CD4-positive, CD25-positive, alpha-beta regulatory T cell (primary cell): ENCODE results near the gene CFAP210. TPM values are rescaled to one million over a fixed set of nuclear protein-coding genes. Genes with fewer than 3 reads are reported as not detected.
"Not testable (repeated sequence)": the region's sequence is repeated elsewhere in the genome, so short reads cannot be mapped to it uniquely, and the experiment has no call there.

ENCODE experiments used
- ATAC-seq, 2 donors: fragments of 150-1000 bp; cut with Tn5 transposase; one replicate each; pipeline ENCODE4 v1.10.0; 2021; ENCODE audit warnings: low read depth in 2 of 2, moderate number of reproducible peaks in 2 of 2, moderate library complexity in 1 of 2
- DNase-seq, 3 donors: peaks; one replicate each; pipeline versions ENCODE4 v3.0.0 to v3.0.0-alpha.2; 2012 to 2022; ENCODE audit warnings: mixed read lengths in 1 of 3
- H3K27ac ChIP-seq: one replicate; pipeline ENCODE4 v1.7.0; 2013; ENCODE audit warnings: mild to moderate bottlenecking, low read length; ENCODE audit not compliant: insufficient read depth, poor library complexity, severe bottlenecking
- H3K27me3 ChIP-seq: one replicate; pipeline ENCODE4 v1.7.0; 2013; ENCODE audit warnings: low read length; ENCODE audit not compliant: control insufficient read depth, insufficient read depth
- H3K36me3 ChIP-seq: one replicate; pipeline ENCODE4 v1.7.0; 2013; ENCODE audit warnings: mild to moderate bottlenecking, low read length, moderate library complexity; ENCODE audit not compliant: control insufficient read depth, insufficient read depth
- H3K4me1 ChIP-seq: 2 replicates; pipeline ENCODE4 v1.7.0; 2013; ENCODE audit warnings: mild to moderate bottlenecking, low read length; ENCODE audit not compliant: insufficient read depth, control insufficient read depth, poor library complexity, severe bottlenecking
- H3K4me3 ChIP-seq: one replicate; pipeline ENCODE4 v1.7.0; 2013; ENCODE audit warnings: low read depth, mild to moderate bottlenecking, low read length, moderate library complexity
- H3K9me3 ChIP-seq, 2 experiments: 1 replicate in 1 of 2; 2 replicates in 1 of 2; pipeline ENCODE4 v1.7.0; 2013; ENCODE audit warnings: low read length in 2 of 2, mild to moderate bottlenecking in 1 of 2, moderate library complexity in 1 of 2; ENCODE audit not compliant: control insufficient read depth in 2 of 2
- H3K27ac Mint-ChIP-seq, 3 donors: one replicate each; pipeline ENCODE4 v1.8.0; 2020 to 2022; ENCODE audit warnings: mild to moderate bottlenecking in 3 of 3, mixed read lengths in 3 of 3, moderate library complexity in 2 of 3
- H3K27me3 Mint-ChIP-seq: one replicate; pipeline ENCODE4 v1.8.0; 2022; ENCODE audit warnings: mild to moderate bottlenecking, mixed read lengths
- H3K36me3 Mint-ChIP-seq: one replicate; pipeline ENCODE4 v1.8.0; 2020; ENCODE audit warnings: mixed read lengths
- H3K4me1 Mint-ChIP-seq, 4 donors: one replicate each; pipeline ENCODE4 v1.8.0; 2020 to 2022; ENCODE audit warnings: mixed read lengths in 4 of 4, mild to moderate bottlenecking in 1 of 4
- H3K4me3 Mint-ChIP-seq, 4 donors: one replicate each; pipeline ENCODE4 v1.8.0; 2020 to 2022; ENCODE audit warnings: mild to moderate bottlenecking in 4 of 4, mixed read lengths in 4 of 4, moderate library complexity in 3 of 4
- H3K9me3 Mint-ChIP-seq, 7 donors: one replicate each; pipeline ENCODE4 v1.8.0; 2020 to 2022; ENCODE audit warnings: mixed read lengths in 7 of 7, mild to moderate bottlenecking in 3 of 7, moderate library complexity in 2 of 7
- polyA plus RNA-seq, 4 donors: library from polyadenylated mRNA; unstranded; fragments of 300-500 nt; fragmentation: Illumina TruSeq; gene quantifications; one replicate each; pipeline ENCODE4 v1.2.3, GENCODE V29; 2021
- total RNA-seq: library from RNA; stranded (reverse); gene quantifications from one replicate; pipeline ENCODE4 v1.2.3, GENCODE V29; 2022

CFAP210 gene
- total and polyA plus RNA-seq, 5 donors from 2014 or later: not detected

DNA sequence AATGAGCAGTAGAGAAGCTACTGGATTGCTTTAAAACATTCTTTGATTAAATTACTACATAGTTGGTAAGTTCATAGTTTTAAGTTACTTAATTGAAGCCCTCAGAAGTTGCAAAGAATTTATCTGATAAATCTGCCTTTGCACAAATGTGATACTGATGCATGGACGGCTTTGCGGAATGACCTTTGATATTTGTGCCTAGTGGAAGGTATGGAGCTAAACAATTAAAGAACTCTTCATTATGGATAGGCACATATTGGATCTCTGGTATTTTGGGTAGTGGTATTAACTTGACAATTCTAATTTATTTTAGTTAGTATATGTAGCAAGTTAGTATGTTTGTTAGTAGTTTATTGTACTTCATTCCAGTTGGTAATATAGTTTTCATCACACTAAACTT is 54.1 kb downstream of the CFAP210 start:
- H3K4me3 Mint-ChIP-seq: no peak overlapping the region
- H3K27ac ChIP-seq: no peak overlapping the region
- no peaks in the 10 kb centered on the region for H3K27me3 Mint-ChIP-seq
- no peak for ATAC-seq
- no peak overlapping the region for H3K4me3 ChIP-seq
- H3K27ac Mint-ChIP-seq: no peak overlapping the region
- peaks cover 0 to 3% (median 0%) of the 10 kb centered on the region in 7 donors for H3K9me3 Mint-ChIP-seq
- H3K9me3 ChIP-seq: no peaks in the 10 kb centered on the region
- H3K36me3 Mint-ChIP-seq: peaks cover 12% of the 10 kb centered on the region
- H3K4me1 ChIP-seq: no peaks in the 10 kb centered on the region
- H3K36me3 ChIP-seq: peaks cover 42% of the 10 kb centered on the region
- DNase-seq: no peak
- no peaks in the 10 kb centered on the region for H3K4me1 Mint-ChIP-seq
- no peaks in the 10 kb centered on the region for H3K27me3 ChIP-seq

DNA sequence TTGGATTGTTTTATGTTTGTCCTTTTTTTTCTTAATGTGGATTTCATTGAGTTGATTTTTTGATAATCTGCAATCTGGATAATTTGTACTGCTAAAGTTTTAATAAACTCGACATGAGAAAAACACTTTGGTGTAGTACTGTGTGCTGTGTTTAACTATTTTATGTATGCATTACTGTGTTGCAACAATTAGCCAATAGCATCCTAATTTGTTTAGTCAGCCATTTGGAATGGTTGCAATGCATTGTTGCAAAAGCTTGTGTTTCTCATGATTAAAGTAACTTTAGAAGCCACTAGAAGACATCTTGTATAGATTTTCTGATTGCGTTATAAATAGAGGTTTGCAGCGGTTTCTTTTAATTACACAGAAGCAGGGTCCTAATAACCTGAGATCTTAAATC is 56.6 kb downstream of the CFAP210 start:
- Histone ChIP-seq H3K27me3 (no peaks in the 10 kb centered on the region), H3K27ac (no peak overlapping the region), H3K9me3 (no peaks in the 10 kb centered on the region), H3K4me1 (no peaks in the 10 kb centered on the region), H3K4me3 (no peak overlapping the region), H3K36me3 (peaks cover 66% of the 10 kb centered on the region)
- Mint-ChIP-seq H3K27ac (no peak overlapping the region), H3K36me3 (peaks cover 20% of the 10 kb centered on the region), H3K27me3 (no peaks in the 10 kb centered on the region), H3K4me1 (no peaks in the 10 kb centered on the region), H3K4me3 (no peak overlapping the region), H3K9me3 (no peaks in the 10 kb centered on the region)
- ATAC-seq (no peak), DNase-seq (no peak)

DNA sequence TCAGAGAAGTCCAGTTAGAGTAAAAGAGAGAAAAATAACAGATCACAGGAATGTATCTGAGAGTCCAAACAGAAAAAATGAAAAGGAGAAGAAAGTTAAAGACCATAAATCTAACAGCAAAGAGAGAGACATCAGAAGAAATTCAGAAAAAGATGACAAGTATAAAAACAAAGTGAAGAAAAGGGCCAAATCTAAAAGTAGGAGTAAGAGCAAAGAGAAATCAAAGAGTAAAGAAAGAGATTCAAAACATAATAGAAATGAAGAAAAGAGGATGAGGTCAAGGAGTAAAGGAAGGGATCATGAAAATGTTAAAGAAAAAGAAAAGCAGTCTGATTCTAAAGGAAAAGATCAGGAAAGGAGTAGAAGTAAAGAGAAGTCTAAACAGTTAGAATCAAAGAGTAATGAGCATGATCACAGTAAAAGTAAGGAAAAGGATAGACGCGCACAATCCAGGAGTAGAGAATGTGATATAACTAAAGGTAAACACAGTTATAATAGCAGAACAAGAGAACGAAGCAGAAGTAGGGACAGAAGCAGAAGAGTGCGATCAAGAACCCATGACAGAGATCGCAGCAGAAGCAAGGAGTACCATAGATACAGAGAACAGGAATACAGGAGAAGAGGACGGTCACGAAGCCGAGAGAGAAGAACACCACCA is 57.6 kb downstream of the CFAP210 start:
- H3K27me3 Mint-ChIP-seq: no peaks in the 10 kb centered on the region
- no peak overlapping the region for H3K4me3 Mint-ChIP-seq
- ATAC-seq (no peak), DNase-seq (no peak)
- Histone ChIP-seq H3K27ac (no peak overlapping the region), H3K4me3 (no peak overlapping the region), H3K36me3 (peaks cover 74% of the 10 kb centered on the region), H3K9me3 (no peaks in the 10 kb centered on the region), H3K4me1 (no peaks in the 10 kb centered on the region), H3K27me3 (no peaks in the 10 kb centered on the region)
- H3K4me1 Mint-ChIP-seq: no peaks in the 10 kb centered on the region
- no peak overlapping the region for H3K27ac Mint-ChIP-seq
- no peaks in the 10 kb centered on the region for H3K9me3 Mint-ChIP-seq
- peaks cover 23% of the 10 kb centered on the region for H3K36me3 Mint-ChIP-seq

DNA sequence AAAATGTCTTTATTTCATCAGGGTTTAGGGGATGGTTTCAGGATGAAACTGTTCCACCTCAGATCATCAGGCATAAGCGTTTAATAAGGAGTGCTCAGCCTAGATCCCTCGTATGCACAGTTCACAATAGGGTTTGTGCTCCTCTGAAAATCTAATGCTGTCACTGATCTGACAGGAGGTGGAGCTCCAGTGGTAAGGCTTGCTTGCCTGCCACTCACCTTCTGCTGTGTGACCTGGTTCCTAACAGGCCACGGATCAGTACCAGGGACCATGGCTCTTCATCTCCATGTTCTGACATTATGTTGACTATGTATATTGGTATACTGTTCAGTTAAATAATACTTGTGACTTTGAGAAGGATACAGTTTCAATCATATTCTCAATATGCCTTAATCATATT is 68.4 kb downstream of the CFAP210 start:
- Histone ChIP-seq H3K9me3 (no peaks in the 10 kb centered on the region), H3K27ac (no peak overlapping the region), H3K4me3 (no peak overlapping the region), H3K27me3 (no peaks in the 10 kb centered on the region), H3K36me3 (peaks cover 63% of the 10 kb centered on the region), H3K4me1 (no peaks in the 10 kb centered on the region)
- Mint-ChIP-seq H3K9me3 (no peaks in the 10 kb centered on the region), H3K4me3 (no peak overlapping the region), H3K4me1 (peaks cover 0 to 16% (median 7%) of the 10 kb centered on the region in 4 donors), H3K27me3 (no peaks in the 10 kb centered on the region), H3K36me3 (peaks cover 32% of the 10 kb centered on the region), H3K27ac (no peak overlapping the region)
- DNase-seq (no peak), ATAC-seq (no peak)

DNA sequence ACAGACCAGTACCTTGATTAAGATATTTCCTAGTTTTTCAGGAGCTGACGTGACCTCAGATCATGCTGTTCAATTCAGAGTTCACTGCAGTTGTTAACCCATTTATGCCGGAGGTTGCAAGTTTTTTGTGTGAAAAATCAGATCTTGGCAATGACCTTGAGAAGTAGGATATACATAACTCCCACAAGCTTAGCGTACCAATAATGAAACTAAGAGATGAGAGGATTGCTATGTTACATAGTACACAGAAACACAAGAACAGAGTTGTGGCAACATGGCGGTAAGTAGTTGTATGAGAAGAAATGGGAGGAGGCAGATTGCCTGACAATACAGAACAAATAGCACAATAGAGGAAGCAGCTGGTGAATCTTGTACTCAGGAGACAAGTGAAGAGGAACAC is 71.0 kb downstream of the CFAP210 start:
- no peaks in the 10 kb centered on the region for H3K27me3 ChIP-seq
- H3K4me1 ChIP-seq: no peaks in the 10 kb centered on the region
- H3K9me3 ChIP-seq: no peaks in the 10 kb centered on the region
- H3K4me3 ChIP-seq: no peak overlapping the region
- H3K27ac Mint-ChIP-seq: no peak overlapping the region
- H3K4me1 Mint-ChIP-seq: peaks cover 9 to 26% (median 24%) of the 10 kb centered on the region in 4 donors
- H3K9me3 Mint-ChIP-seq: no peaks in the 10 kb centered on the region
- H3K36me3 Mint-ChIP-seq: peaks cover 55% of the 10 kb centered on the region
- ATAC-seq (no peak), DNase-seq (no peak)
- H3K4me3 Mint-ChIP-seq: no peak overlapping the region
- H3K27ac ChIP-seq: no peak overlapping the region
- no peaks in the 10 kb centered on the region for H3K27me3 Mint-ChIP-seq
- peaks cover 63% of the 10 kb centered on the region for H3K36me3 ChIP-seq

DNA sequence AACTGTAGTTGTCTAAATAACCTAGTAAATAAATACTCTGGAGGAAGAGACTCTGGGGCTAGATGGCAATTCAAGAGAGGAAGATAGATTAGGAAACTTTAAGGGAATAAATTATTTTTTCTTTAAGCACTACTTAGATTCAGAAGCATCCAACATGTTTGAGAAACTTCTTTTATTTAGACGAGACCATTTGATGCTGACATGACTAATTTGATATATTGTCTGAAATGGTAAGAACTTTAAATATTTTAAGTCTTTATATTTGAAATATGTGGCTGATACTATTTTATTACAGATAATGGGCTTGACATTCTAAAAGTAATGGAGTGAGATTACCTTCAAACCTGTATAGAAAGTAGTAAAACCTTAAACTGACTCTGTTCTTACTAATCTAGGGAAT is 73.7 kb downstream of the CFAP210 start:
- no peak for DNase-seq
- no peak for ATAC-seq
- Mint-ChIP-seq H3K36me3 (peaks cover 77% of the 10 kb centered on the region), H3K4me3 (no peak overlapping the region), H3K27ac (no peak overlapping the region), H3K9me3 (peaks cover 0 to 7% (median 2%) of the 10 kb centered on the region in 7 donors), H3K4me1 (peaks cover 18 to 46% (median 29%) of the 10 kb centered on the region in 4 donors), H3K27me3 (no peaks in the 10 kb centered on the region)
- Histone ChIP-seq H3K36me3 (peaks cover 71% of the 10 kb centered on the region), H3K4me1 (no peaks in the 10 kb centered on the region), H3K27me3 (no peaks in the 10 kb centered on the region), H3K27ac (no peak overlapping the region), H3K4me3 (no peak overlapping the region), H3K9me3 (no peaks in the 10 kb centered on the region)

DNA sequence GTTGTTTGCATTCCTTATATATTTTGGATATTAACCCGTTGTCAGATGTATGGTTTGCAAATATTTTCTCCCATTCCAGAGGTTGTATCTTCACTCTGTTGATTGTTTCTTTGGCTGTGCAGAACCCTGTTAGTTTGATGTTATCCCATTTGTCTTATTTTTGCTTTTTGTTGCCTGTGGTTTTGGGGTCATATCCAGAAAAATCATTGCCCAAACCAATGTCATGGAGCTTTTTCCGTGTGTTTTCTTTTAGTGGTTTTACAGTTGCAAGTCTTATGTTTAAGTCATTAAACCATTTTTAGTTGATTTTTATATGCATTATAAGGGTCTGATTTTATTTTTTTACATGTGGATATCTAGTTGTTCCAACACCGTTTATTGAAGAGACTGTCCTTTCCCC is 74.3 kb downstream of the CFAP210 start:
- Histone ChIP-seq H3K4me1 (no peaks in the 10 kb centered on the region), H3K4me3 (no peak overlapping the region), H3K36me3 (peaks cover 70% of the 10 kb centered on the region), H3K9me3 (no peaks in the 10 kb centered on the region), H3K27ac (no peak overlapping the region), H3K27me3 (no peaks in the 10 kb centered on the region)
- Mint-ChIP-seq H3K4me3 (no peak overlapping the region), H3K9me3 (peaks cover 0 to 7% (median 2%) of the 10 kb centered on the region in 7 donors), H3K4me1 (peaks cover 18 to 46% (median 29%) of the 10 kb centered on the region in 4 donors), H3K27ac (peak overlapping the region in 1 of 3 donors; percentile 89), H3K36me3 (peaks cover 77% of the 10 kb centered on the region), H3K27me3 (no peaks in the 10 kb centered on the region)
- no peak for DNase-seq
- no peak for ATAC-seq

DNA sequence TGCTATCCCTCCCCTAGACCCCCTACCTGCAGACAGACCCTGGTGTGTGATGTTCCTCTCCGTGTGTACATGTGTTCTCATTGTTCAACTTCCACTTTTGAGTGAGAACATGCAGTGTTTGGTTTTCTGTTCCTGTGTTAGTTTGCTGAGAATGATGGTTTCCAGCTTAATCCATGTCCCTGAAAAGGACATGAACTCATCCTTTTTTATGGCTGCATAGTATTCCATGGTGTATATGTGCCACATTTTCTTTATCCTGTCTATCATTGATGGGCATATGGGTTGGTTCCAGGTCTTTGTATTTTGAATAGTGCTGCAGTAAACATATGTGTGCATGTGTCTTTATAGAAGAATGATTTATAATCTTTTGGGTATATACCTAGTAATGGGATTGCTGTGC is 78.2 kb downstream of the CFAP210 start:
- not testable (repeated sequence) for H3K9me3 Mint-ChIP-seq

More for the DNA sequence above, 78.2 kb downstream of the CFAP210 start:
- H3K27me3 ChIP-seq, H3K27ac ChIP-seq, H3K27me3 Mint-ChIP-seq, H3K27ac Mint-ChIP-seq, ATAC-seq, H3K4me3 ChIP-seq, H3K9me3 ChIP-seq, DNase-seq, H3K4me3 Mint-ChIP-seq, H3K4me1 ChIP-seq: not testable (repeated sequence)
- Mint-ChIP-seq H3K36me3 (peaks cover 79% of the 10 kb centered on the region), H3K4me1 (peaks cover 16 to 46% (median 26%) of the 10 kb centered on the region in 4 donors)
- peaks cover 73% of the 10 kb centered on the region for H3K36me3 ChIP-seq
